ENCODE measurements around the gene IKZF5. TPM values are rescaled to one million over a fixed set of nuclear protein-coding genes. Genes with fewer than 3 reads are reported as not detected.

The IKZF5 gene
- total RNA-seq, 1 donor from 2014 or later: 16.1 TPM

DNA sequence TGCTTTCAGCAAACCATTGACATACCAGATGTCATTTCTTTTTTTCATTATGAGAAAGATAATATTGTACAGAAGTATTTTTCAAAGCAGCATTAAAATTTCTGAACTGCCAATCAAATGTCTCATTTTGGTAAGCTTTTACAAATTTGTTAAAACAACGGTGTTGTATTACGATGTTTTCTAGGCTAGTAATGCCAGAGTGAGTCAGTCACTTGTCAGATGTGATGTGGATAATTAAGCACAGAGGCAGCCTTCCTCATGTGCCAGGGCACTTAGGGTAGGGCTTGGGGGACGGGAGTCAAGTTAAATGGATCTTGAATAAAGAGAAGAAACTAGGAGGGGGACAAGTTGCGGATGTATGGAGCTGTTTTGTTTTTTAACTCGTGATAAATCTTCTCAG, 18.3 kb downstream of the IKZF5 start:
- H3K4me1 Mint-ChIP-seq (ENCODE audit: low read depth): no peaks in the 10 kb centered on the region
- H3K27ac Mint-ChIP-seq: peak overlapping the region; percentile 58
- no peak overlapping the region for H3K4me3 Mint-ChIP-seq (ENCODE audit: low read depth)
- intact Hi-C loops (cut with micrococcal nuclease): no loop called here
- H3K27me3 Mint-ChIP-seq (ENCODE audit: low read depth): no peaks in the 10 kb centered on the region
- DNase-seq (ENCODE audit: low spot score): no peak
- H3K9me3 Mint-ChIP-seq: no peaks in the 10 kb centered on the region
- peaks cover 23% of the 10 kb centered on the region for H3K36me3 Mint-ChIP-seq (ENCODE audit: low read depth)

DNA sequence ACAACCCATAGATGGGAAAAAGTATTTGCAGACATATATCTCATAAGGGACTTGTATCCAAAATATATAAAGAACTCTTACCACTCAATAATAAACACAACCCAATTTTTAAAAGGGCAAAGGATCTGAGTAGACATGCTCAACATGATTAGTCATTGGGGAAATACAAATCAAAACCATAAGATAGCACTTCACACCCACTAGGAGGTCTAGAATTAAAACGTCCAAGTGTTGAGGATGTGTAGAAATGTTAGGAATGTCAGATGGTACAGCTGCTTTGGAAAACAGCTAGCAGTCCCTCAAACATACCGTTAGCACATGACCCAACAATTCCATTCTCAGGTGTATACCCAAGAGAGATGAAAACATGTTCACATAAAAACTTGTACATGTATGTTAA, 20.1 kb downstream of the IKZF5 start:
- no peaks in the 10 kb centered on the region for H3K4me1 Mint-ChIP-seq (ENCODE audit: low read depth)
- no peaks in the 10 kb centered on the region for H3K9me3 Mint-ChIP-seq
- DNase-seq (ENCODE audit: low spot score): no peak
- H3K27me3 Mint-ChIP-seq (ENCODE audit: low read depth): no peaks in the 10 kb centered on the region
- H3K36me3 Mint-ChIP-seq (ENCODE audit: low read depth): peaks cover 10% of the 10 kb centered on the region
- H3K4me3 Mint-ChIP-seq (ENCODE audit: low read depth): no peak overlapping the region
- no peak overlapping the region for H3K27ac Mint-ChIP-seq
- intact Hi-C loops (cut with micrococcal nuclease): no loop called here

DNA sequence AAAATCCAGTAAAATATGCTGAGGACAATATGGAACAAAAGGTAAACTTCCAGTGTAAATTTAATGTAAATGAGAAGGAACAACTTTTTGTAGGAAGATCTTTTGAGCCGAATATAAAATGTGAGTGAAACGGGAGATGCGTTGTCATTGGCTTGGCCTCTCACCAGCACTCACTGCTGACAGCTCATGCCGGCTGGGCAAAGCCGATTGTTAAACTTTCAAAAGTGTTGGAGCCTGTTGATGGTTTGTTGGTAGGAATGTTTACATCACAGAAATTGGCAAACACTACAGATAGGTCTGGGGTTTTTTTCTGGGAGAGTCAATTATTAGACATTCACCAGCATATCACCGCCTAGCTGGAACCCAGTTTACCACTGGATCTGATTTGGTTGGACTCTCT, 22.3 kb downstream of the IKZF5 start:
- H3K4me1 Mint-ChIP-seq (ENCODE audit: low read depth): peaks cover 4% of the 10 kb centered on the region
- no peak overlapping the region for H3K27ac Mint-ChIP-seq
- H3K36me3 Mint-ChIP-seq (ENCODE audit: low read depth): peaks cover 7% of the 10 kb centered on the region
- H3K27me3 Mint-ChIP-seq (ENCODE audit: low read depth): no peaks in the 10 kb centered on the region
- H3K4me3 Mint-ChIP-seq (ENCODE audit: low read depth): no peak overlapping the region
- intact Hi-C loops (cut with micrococcal nuclease): no loop called here
- H3K9me3 Mint-ChIP-seq: no peaks in the 10 kb centered on the region
- DNase-seq (ENCODE audit: low spot score): no peak

- H3K27ac Mint-ChIP-seq: no peak overlapping the region
- H3K4me1 Mint-ChIP-seq (ENCODE audit: low read depth): peaks cover 14% of the 10 kb centered on the region
- intact Hi-C loops (cut with micrococcal nuclease): no loop called here
- no peaks in the 10 kb centered on the region for H3K27me3 Mint-ChIP-seq (ENCODE audit: low read depth)
- no peak for DNase-seq (ENCODE audit: low spot score)
- H3K9me3 Mint-ChIP-seq: no peaks in the 10 kb centered on the region
- peaks cover 3% of the 10 kb centered on the region for H3K36me3 Mint-ChIP-seq (ENCODE audit: low read depth)
- no peak overlapping the region for H3K4me3 Mint-ChIP-seq (ENCODE audit: low read depth)
Observed at GRCh38 chr10:122984708-122985107, 23.9 kb downstream of the IKZF5 start.

GRCh38 chr10:122983898-122984297, 24.7 kb downstream of the IKZF5 start:
- H3K4me3 Mint-ChIP-seq (ENCODE audit: low read depth): no peak overlapping the region
- H3K9me3 Mint-ChIP-seq: no peaks in the 10 kb centered on the region
- DNase-seq (ENCODE audit: low spot score): no peak
- H3K27ac Mint-ChIP-seq: no peak overlapping the region
- peaks cover 14% of the 10 kb centered on the region for H3K4me1 Mint-ChIP-seq (ENCODE audit: low read depth)
- intact Hi-C loops (cut with micrococcal nuclease): no loop called here
- no peaks in the 10 kb centered on the region for H3K27me3 Mint-ChIP-seq (ENCODE audit: low read depth)
- H3K36me3 Mint-ChIP-seq (ENCODE audit: low read depth): peaks cover 3% of the 10 kb centered on the region

DNA sequence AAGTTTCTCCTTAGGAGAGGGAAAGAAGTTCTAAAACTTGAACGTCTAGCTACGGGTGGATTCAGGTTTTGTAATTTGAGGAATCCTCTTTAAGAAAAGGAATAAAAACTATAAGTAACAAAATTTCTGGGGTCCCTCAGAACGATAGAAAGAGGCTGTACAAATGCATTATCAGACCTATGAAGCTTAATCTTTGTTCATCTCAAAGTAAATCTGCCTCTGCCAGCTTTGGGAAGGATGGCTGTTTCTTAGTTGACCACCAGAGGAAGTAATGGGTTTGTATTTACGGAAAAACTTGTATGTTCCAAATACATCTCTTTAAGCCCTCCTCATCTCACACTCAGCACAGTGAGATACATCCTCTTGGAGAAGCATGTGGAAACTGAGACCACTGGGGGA, 27.5 kb downstream of the IKZF5 start:
- Mint-ChIP-seq H3K4me1 (ENCODE audit: low read depth) (peaks cover 14% of the 10 kb centered on the region), H3K9me3 (no peaks in the 10 kb centered on the region), H3K27me3 (ENCODE audit: low read depth) (peaks cover 3% of the 10 kb centered on the region), H3K4me3 (ENCODE audit: low read depth) (peak overlapping the region; percentile 87), H3K36me3 (ENCODE audit: low read depth) (no peaks in the 10 kb centered on the region), H3K27ac (peak overlapping the region; percentile 96)
- no peak for DNase-seq (ENCODE audit: low spot score)
- intact Hi-C loops (cut with micrococcal nuclease): no loop called here

DNA sequence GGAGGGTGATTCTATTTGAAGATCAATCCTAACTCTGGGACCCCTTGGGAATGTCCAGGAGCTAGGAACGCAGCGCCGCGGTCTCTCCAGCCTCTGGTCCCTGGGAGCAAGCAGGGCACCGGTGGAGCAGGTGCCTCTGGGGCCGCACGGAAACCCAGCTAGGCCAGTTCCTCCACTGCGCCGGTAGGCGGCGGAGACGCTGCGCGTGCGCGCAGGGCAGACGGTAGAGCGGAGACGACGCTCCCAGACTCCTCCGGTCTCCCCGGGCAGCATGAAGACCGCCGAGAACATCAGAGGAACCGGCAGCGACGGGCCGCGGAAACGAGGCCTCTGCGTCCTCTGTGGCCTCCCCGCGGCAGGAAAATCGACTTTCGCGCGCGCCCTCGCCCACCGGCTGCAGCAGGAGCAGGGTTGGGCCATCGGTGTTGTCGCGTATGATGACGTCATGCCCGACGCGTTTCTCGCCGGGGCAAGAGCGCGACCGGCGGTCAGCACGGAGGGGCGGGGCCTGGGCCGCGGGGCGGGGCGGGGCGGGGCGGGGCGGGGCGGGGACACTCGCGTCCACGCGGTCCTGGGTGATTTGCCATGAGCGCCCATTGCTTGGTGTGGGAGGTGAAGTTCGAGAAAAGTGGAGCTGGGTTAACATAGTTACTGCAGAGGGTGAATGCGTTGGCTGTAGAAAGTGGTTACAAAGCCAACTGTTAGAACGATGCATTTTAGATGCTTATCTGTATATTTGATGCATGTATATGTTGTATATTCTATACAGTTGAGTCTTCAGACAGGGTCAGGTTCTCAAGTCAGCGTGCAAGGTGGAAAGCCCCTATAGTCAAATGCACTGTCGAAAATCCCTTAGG, 28.2 kb downstream of the IKZF5 start, which contains the start of gene PSTK:
PSTK (plus strand) TSS at position 193 of the 857 bp plus-strand sequence; CDS start at position 272, 79 bp downstream.
- DNase-seq (ENCODE audit: low spot score): peak; percentile 87
- Mint-ChIP-seq H3K4me3 (ENCODE audit: low read depth) (peak within 1 kb of the TSS; percentile 87), H3K4me1 (ENCODE audit: low read depth) (peaks cover 14% of the 10 kb centered on the region), H3K27me3 (ENCODE audit: low read depth) (peaks cover 6% of the 10 kb centered on the region), H3K36me3 (ENCODE audit: low read depth) (no peaks in the 10 kb centered on the region), H3K27ac (peak within 1 kb of the TSS; percentile 96), H3K9me3 (no peaks in the 10 kb centered on the region)
- intact Hi-C loops (cut with micrococcal nuclease): loop anchor here (1.0 kb wide), 3 partner anchors 26 to 101 kb away; partner anchors contain the start of genes C10orf88, FAM24B and IKZF5

- H3K27ac Mint-ChIP-seq: no peak overlapping the region
- H3K9me3 Mint-ChIP-seq: no peaks in the 10 kb centered on the region
Observed at GRCh38 chr10:122974543-122975064, 34.0 kb downstream of the IKZF5 start.

GRCh38 chr10:122974023-122974422, 34.6 kb downstream of the IKZF5 start:
- Mint-ChIP-seq H3K36me3 (ENCODE audit: low read depth) (no peaks in the 10 kb centered on the region), H3K9me3 (peaks cover 1% of the 10 kb centered on the region), H3K27me3 (ENCODE audit: low read depth) (peaks cover 11% of the 10 kb centered on the region), H3K4me3 (ENCODE audit: low read depth) (no peak overlapping the region), H3K27ac (no peak overlapping the region), H3K4me1 (ENCODE audit: low read depth) (no peaks in the 10 kb centered on the region)
- DNase-seq (ENCODE audit: low spot score): no peak
- intact Hi-C loops (cut with micrococcal nuclease): no loop called here

More at GRCh38 chr10:122974543-122975064, 34.0 kb downstream of the IKZF5 start:
- Mint-ChIP-seq H3K36me3 (ENCODE audit: low read depth) (no peaks in the 10 kb centered on the region), H3K4me1 (ENCODE audit: low read depth) (no peaks in the 10 kb centered on the region), H3K27me3 (ENCODE audit: low read depth) (peaks cover 9% of the 10 kb centered on the region), H3K4me3 (ENCODE audit: low read depth) (no peak overlapping the region)
- intact Hi-C loops (cut with micrococcal nuclease): no loop called here
- no peak for DNase-seq (ENCODE audit: low spot score)

DNA sequence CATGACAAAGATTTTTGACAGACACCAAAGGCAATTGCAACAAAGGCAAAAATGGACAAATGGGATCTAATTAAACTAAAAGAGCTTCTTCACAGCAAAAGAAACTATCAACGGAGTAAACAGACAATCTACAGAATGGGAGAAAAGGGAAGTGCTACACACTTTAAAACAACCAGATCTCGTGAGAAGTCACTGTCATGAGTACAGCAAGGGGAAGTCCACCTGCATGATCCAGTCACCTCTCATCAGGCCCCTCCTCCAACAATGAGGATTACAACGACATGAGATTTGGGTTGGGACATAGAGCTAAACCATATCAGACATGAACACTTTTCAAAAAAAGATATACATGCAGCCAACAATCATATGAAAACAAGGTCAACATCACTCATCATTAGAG, 39.9 kb downstream of the IKZF5 start:
- Mint-ChIP-seq H3K27ac (no peak overlapping the region), H3K27me3 (ENCODE audit: low read depth) (peaks cover 13% of the 10 kb centered on the region), H3K4me1 (ENCODE audit: low read depth) (no peaks in the 10 kb centered on the region), H3K36me3 (ENCODE audit: low read depth) (no peaks in the 10 kb centered on the region), H3K4me3 (ENCODE audit: low read depth) (no peak overlapping the region), H3K9me3 (peaks cover 34% of the 10 kb centered on the region)
- intact Hi-C loops (cut with micrococcal nuclease): no loop called here
- no peak for DNase-seq (ENCODE audit: low spot score)

DNA sequence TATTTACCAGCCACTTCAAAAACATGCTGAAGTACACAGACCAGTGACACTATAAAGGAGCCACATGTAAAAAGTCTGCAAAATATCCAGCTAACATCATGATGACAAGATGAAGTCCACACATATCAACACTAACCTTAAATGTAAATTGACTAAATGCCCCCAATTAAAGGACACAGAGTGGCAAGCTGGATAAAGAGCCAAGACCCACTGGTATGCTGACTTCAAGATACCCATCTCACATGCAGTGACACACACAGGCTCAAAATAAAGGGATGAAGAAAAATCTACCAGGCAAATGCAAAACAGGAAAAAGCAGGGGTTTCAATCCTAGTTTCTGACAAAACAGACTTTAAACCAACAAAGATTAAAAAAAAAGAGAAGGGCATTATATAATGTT, 41.7 kb downstream of the IKZF5 start:
- Mint-ChIP-seq H3K27me3 (ENCODE audit: low read depth) (peaks cover 13% of the 10 kb centered on the region), H3K4me1 (ENCODE audit: low read depth) (peaks cover 4% of the 10 kb centered on the region), H3K4me3 (ENCODE audit: low read depth) (no peak overlapping the region), H3K36me3 (ENCODE audit: low read depth) (no peaks in the 10 kb centered on the region), H3K27ac (no peak overlapping the region), H3K9me3 (peaks cover 37% of the 10 kb centered on the region)
- no peak for DNase-seq (ENCODE audit: low spot score)
- intact Hi-C loops (cut with micrococcal nuclease): no loop called here

DNA sequence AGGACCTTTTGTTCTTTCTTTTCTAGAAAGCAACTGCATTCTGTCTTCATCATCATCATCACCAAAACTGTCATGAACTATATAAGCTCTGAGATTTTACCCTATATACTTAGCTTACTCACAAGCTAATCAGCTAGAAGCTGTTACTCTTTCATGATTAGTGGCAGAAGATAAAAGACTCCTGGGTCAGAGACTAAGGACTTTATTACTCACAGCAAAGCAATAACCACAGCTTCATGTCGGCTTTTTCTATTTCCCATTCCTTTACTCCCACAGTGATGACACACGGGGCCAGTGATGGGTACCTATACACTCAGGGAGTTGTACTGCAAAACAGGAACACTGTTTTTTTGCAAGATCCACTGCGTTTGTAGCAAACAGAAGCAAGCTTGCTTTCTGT, 46.2 kb downstream of the IKZF5 start:
- Mint-ChIP-seq H3K27me3 (ENCODE audit: low read depth) (peaks cover 10% of the 10 kb centered on the region), H3K4me3 (ENCODE audit: low read depth) (no peak overlapping the region), H3K36me3 (ENCODE audit: low read depth) (no peaks in the 10 kb centered on the region), H3K9me3 (peaks cover 24% of the 10 kb centered on the region), H3K27ac (no peak overlapping the region), H3K4me1 (ENCODE audit: low read depth) (peaks cover 4% of the 10 kb centered on the region)
- intact Hi-C loops (cut with micrococcal nuclease): no loop called here
- no peak for DNase-seq (ENCODE audit: low spot score)

DNA sequence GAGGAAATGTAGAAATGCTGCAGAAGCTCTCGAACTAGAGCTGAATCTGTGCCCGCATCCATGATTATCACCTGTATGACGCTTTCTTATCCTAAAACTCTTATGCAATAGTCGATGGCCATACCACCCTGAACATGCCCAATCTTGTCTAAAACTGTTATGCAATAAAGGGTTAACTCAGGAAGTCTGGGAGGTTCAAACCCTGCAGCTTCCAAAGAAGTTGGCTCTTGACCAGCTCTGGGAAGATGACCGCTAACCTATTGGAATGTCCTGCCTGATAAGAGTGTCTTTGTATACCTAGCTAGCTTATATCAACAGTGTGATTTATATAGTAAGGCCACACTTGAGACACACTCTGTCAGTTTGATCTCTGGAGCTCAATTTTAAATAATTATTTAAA, 51.1 kb downstream of the IKZF5 start:
- DNase-seq (ENCODE audit: low spot score): no peak
- H3K4me3 Mint-ChIP-seq (ENCODE audit: low read depth): no peak overlapping the region
- peaks cover 15% of the 10 kb centered on the region for H3K36me3 Mint-ChIP-seq (ENCODE audit: low read depth)
- peaks cover 4% of the 10 kb centered on the region for H3K9me3 Mint-ChIP-seq
- no peak overlapping the region for H3K27ac Mint-ChIP-seq
- H3K4me1 Mint-ChIP-seq (ENCODE audit: low read depth): peaks cover 14% of the 10 kb centered on the region
- peaks cover 21% of the 10 kb centered on the region for H3K27me3 Mint-ChIP-seq (ENCODE audit: low read depth)
- intact Hi-C loops (cut with micrococcal nuclease): no loop called here

Data from activated T-helper 2 cell treated with anti-CD3 and anti-CD28 coated beads, Interferon-gamma antibody, Interleukin-2, Interleukin-4, amounts not matched to agents 10 μg/mL and 5 μg/mL and 100 μg/mL, durations not matched to agents 14 hours and 24 hours and 36 hours (primary cell).